ENCODE data around the gene RANBP9.

The RANBP9 gene

GRCh38 chr6:13741365-13741764, 29.7 kb upstream of the RANBP9 start:
- TF ChIP-seq CTCF (conservative IDR thresholded peaks at IDR 0.05; ENCODE audit: low read length): no peak
- no peak for DNase-seq (ENCODE audit: low read depth)

DNA sequence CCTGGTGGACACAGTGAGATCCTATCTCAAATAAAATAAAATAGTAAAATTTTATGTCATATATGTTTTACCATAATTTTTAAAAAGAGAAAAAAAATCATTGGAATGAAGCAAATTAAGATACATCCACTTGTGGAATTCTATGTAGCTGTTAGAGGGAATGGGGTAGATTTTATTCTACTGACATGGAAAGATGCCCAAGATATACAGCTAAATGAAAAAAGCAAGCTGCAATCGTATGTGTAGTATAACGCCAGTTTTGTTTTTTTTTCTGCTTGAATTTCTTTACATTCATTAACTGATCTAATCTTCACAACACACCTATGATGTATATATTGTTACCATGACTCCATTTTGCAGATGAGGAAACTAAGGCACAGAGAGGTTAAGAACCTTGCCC, 23.4 kb upstream of the RANBP9 start:
- no peak for TF ChIP-seq CTCF (conservative IDR thresholded peaks at IDR 0.05; ENCODE audit: low read length)
- no peak overlapping the region for H3K4me3 ChIP-seq (ENCODE audit: low read length)
- DNase-seq (ENCODE audit: low read depth): no peak

More at GRCh38 chr6:13741365-13741764, 29.7 kb upstream of the RANBP9 start:
- no peak overlapping the region for H3K4me3 ChIP-seq (ENCODE audit: low read length)

DNA sequence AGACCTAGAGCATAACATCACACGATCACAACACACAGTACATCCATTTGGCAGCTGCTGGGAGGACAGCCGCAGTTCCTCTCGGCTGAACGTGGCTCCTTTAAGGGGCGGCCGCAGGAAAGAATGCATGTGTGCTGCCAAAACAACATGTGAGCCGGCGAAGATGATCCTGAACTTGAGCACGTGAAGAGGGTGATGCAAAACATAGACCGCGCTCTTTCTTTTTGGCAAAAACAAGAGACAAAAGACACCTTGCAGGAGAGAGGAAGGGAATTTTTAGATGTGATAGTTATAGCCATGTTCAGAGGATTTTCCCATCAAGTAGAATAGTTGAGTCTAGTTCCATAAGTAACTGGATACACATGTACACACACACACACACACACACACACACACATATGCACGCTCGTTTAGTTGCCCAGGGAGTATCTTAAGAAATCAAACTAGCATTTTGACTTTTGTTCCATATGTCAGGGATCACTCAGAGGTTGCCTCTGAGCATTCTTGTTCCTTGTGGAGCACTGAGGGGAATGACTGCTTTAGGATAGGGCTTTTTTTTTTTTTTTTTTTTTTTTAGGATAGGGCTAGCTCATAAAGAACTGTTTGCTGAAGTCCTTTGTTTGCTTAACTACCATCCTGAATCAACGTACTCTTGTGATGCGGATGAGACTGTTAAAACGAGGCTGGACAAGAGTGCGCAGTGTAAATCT, 21.7 kb upstream of the RANBP9 start:
- peak overlapping the region; percentile 45 for H3K4me3 ChIP-seq (ENCODE audit: low read length)
- peak; percentile 94 for DNase-seq (ENCODE audit: low read depth)
- TF ChIP-seq CTCF (conservative IDR thresholded peaks at IDR 0.05; ENCODE audit: low read length): no peak

- TF ChIP-seq CTCF (conservative IDR thresholded peaks at IDR 0.05; ENCODE audit: low read length): no peak
- H3K4me3 ChIP-seq (ENCODE audit: low read length): no peak overlapping the region
- no peak for DNase-seq (ENCODE audit: low read depth)
Observed at GRCh38 chr6:13730704-13731103, 19.1 kb upstream of the RANBP9 start.

- DNase-seq (ENCODE audit: low read depth): peak; percentile 73
- no peak overlapping the region for H3K4me3 ChIP-seq (ENCODE audit: low read length)
- TF ChIP-seq CTCF (conservative IDR thresholded peaks at IDR 0.05; ENCODE audit: low read length): no peak
Observed at GRCh38 chr6:13729891-13730290, 18.3 kb upstream of the RANBP9 start.

DNA sequence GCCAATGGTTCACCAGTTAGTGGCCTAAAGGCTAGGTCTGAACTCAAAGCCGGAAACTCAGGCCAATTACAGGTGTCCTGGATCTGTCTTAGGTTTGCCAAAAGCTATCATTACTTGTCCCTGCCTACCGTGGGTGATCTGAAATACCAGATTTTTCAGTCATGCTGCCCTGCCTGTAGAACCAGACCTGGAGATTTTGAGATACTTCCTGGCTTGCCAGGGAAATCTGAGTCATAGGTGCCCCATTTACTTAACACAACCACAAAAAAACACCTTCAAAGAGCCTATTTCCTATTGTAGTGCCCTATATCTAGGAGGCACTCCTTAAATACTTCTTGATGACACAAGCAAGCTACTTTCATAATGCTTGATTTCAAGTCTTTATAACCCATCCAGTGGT, 13.9 kb upstream of the RANBP9 start:
- no peak overlapping the region for H3K4me3 ChIP-seq (ENCODE audit: low read length)
- no peak for TF ChIP-seq CTCF (conservative IDR thresholded peaks at IDR 0.05; ENCODE audit: low read length)
- DNase-seq (ENCODE audit: low read depth): no peak

- no peak for DNase-seq (ENCODE audit: low read depth)
- H3K4me3 ChIP-seq (ENCODE audit: low read length): no peak overlapping the region
- TF ChIP-seq CTCF (conservative IDR thresholded peaks at IDR 0.05; ENCODE audit: low read length): no peak
Observed at GRCh38 chr6:13725052-13725451, 13.4 kb upstream of the RANBP9 start.
